ENCODE data around the gene FGF9. TPM values are rescaled to one million over a fixed set of nuclear protein-coding genes. Genes with fewer than 3 reads are reported as not detected.

The FGF9 gene
- total RNA-seq, 2 experiments from 2014 or later: 0.19 TPM; not detected in 1

- Mint-ChIP-seq H3K4me3 (no peak overlapping the region), H3K4me1 (no peaks in the 10 kb centered on the region), H3K9me3 (ENCODE audit: low read depth) (no peaks in the 10 kb centered on the region), H3K36me3 (ENCODE audit: low read depth) (no peaks in the 10 kb centered on the region), H3K27ac (no peak overlapping the region), H3K27me3 (peaks cover 21% of the 10 kb centered on the region)
- intact Hi-C loops (cut with DNase I, micrococcal nuclease): no loop called here
- POLR2A ChIA-PET: no interaction called here
- CTCF ChIA-PET: no interaction called here
- ATAC-seq: no peak
- no peak for DNase-seq
These were observed 46.9 kb downstream of the FGF9 start for GRCh38 chr13:21717817-21718216.

GRCh38 chr13:21719463-21719862 lies 48.6 kb downstream of the FGF9 start:
- no peak overlapping the region for H3K27ac Mint-ChIP-seq
- H3K4me3 Mint-ChIP-seq: no peak overlapping the region
- intact Hi-C loops (cut with DNase I, micrococcal nuclease): no loop called here
- ChIA-PET CTCF (interaction anchor here (0.7 kb wide), 2 partner anchors 254 to 618 kb away, joined by 3 read pairs; no protein-coding TSS in a partner anchor), POLR2A (no interaction called here)
- peaks cover 24% of the 10 kb centered on the region for H3K27me3 Mint-ChIP-seq
- DNase-seq (no peak), ATAC-seq (no peak)
- no peaks in the 10 kb centered on the region for H3K4me1 Mint-ChIP-seq
- no peaks in the 10 kb centered on the region for H3K36me3 Mint-ChIP-seq (ENCODE audit: low read depth)
- H3K9me3 Mint-ChIP-seq (ENCODE audit: low read depth): no peaks in the 10 kb centered on the region

- intact Hi-C loops (cut with DNase I, micrococcal nuclease): no loop called here
- DNase-seq (no peak), ATAC-seq (no peak)
- Mint-ChIP-seq H3K9me3 (ENCODE audit: low read depth) (peaks cover 2% of the 10 kb centered on the region), H3K4me3 (no peak overlapping the region), H3K27me3 (peaks cover 13% of the 10 kb centered on the region), H3K4me1 (no peaks in the 10 kb centered on the region), H3K36me3 (ENCODE audit: low read depth) (peaks cover 2% of the 10 kb centered on the region), H3K27ac (no peak overlapping the region)
- CTCF ChIA-PET: interaction anchor here (0.5 kb wide), 1 partner anchor 232 kb away, joined by 3 read pairs; no protein-coding TSS in a partner anchor
- POLR2A ChIA-PET: no interaction called here
These were observed 53.1 kb downstream of the FGF9 start for GRCh38 chr13:21723807-21724505.

DNA sequence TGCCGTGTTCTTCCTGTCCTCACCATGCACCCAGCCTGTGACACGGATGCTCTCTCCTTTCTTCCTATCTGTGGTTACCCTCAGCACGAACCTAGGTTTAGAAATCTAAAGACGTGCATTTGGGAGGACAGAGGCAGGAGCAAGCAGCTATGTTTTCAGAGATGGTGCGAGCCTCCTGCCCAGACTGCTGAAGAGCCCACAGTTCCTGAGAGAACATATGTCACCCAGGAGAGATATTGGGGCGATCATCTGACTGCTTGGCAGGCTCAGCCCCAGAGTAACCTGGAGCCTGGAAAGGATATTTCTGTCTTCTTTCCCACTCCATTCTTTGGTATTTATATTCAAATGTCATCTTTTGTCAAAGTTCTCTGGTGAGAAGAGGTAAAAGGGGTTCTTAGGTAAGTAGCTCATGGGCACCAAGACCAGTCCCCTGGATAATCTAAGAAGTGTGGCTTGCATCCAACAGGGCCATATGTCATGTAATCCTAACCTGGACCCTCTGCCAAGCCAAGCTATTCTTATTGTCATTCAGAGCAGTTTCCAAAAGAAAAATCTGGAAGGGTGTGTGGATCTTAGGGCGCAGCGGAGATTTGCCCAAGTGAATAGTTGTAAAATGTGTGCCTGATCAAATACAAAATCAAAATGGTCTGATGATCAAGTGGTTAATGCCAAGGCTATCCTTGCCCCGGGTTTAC lies 59.5 kb downstream of the FGF9 start:
- H3K27ac Mint-ChIP-seq: no peak overlapping the region
- POLR2A ChIA-PET: no interaction called here

GRCh38 chr13:21733475-21734263 lies 62.8 kb downstream of the FGF9 start:
- H3K27ac Mint-ChIP-seq: no peak overlapping the region
- peaks cover 7% of the 10 kb centered on the region for H3K27me3 Mint-ChIP-seq
- ChIA-PET CTCF (interaction anchor here (1.2 kb wide), 1 partner anchor 95 kb away, joined by 3 read pairs; no protein-coding TSS in a partner anchor), POLR2A (no interaction called here)
- H3K4me3 Mint-ChIP-seq: no peak overlapping the region
- no peaks in the 10 kb centered on the region for H3K36me3 Mint-ChIP-seq (ENCODE audit: low read depth)
- ATAC-seq (no peak), DNase-seq (no peak)
- no peaks in the 10 kb centered on the region for H3K9me3 Mint-ChIP-seq (ENCODE audit: low read depth)
- intact Hi-C loops (cut with DNase I, micrococcal nuclease): no loop called here
- no peaks in the 10 kb centered on the region for H3K4me1 Mint-ChIP-seq

More for the DNA sequence above, 59.5 kb downstream of the FGF9 start:
- ATAC-seq (no peak), DNase-seq (no peak)
- Mint-ChIP-seq H3K27me3 (no peaks in the 10 kb centered on the region), H3K4me1 (no peaks in the 10 kb centered on the region), H3K4me3 (no peak overlapping the region), H3K9me3 (ENCODE audit: low read depth) (peaks cover 2% of the 10 kb centered on the region), H3K36me3 (ENCODE audit: low read depth) (peaks cover 2% of the 10 kb centered on the region)
- CTCF ChIA-PET: no interaction called here
- intact Hi-C loops (cut with DNase I, micrococcal nuclease): no loop called here

GRCh38 chr13:21734961-21735360 lies 64.1 kb downstream of the FGF9 start:
- Mint-ChIP-seq H3K36me3 (ENCODE audit: low read depth) (no peaks in the 10 kb centered on the region), H3K27me3 (peaks cover 11% of the 10 kb centered on the region), H3K4me3 (no peak overlapping the region), H3K27ac (no peak overlapping the region), H3K4me1 (no peaks in the 10 kb centered on the region), H3K9me3 (ENCODE audit: low read depth) (no peaks in the 10 kb centered on the region)
- intact Hi-C loops (cut with DNase I, micrococcal nuclease): no loop called here
- DNase-seq: no peak
- ChIA-PET POLR2A (no interaction called here), CTCF (no interaction called here)
- ATAC-seq: no peak

GRCh38 chr13:21735701-21736401 lies 65.0 kb downstream of the FGF9 start:
- Mint-ChIP-seq H3K36me3 (ENCODE audit: low read depth) (no peaks in the 10 kb centered on the region), H3K9me3 (ENCODE audit: low read depth) (no peaks in the 10 kb centered on the region), H3K4me1 (no peaks in the 10 kb centered on the region), H3K27ac (no peak overlapping the region), H3K4me3 (no peak overlapping the region), H3K27me3 (peaks cover 11% of the 10 kb centered on the region)
- intact Hi-C loops (cut with DNase I, micrococcal nuclease): no loop called here
- ChIA-PET POLR2A (no interaction called here), CTCF (interaction anchor here (1.2 kb wide), 1 partner anchor 98 kb away, joined by 5 read pairs; no protein-coding TSS in a partner anchor)
- ATAC-seq (no peak), DNase-seq (no peak)

DNA sequence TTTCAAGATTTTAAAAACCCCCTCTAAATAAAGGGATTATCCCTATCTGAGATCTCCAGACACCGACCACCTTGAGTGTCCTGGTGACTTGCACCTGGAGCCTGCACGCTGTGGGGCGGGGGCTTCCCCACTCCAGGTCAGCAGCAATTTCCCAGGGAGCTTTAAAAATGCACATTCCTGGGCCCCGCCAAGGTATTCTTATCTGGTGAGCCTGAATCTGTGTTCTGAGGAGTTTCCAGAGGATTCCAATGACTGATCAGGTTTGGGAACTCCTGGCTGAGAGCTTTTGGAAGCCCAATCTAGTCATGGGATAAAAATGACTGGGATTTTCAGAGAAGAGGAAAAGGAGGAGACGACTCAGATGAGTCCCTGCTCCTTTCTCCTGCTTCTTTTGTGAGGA lies 66.1 kb downstream of the FGF9 start:
- H3K27ac Mint-ChIP-seq: no peak overlapping the region
- ChIA-PET CTCF (interaction anchor here (1.2 kb wide), 1 partner anchor 99 kb away, joined by 5 read pairs; no protein-coding TSS in a partner anchor), POLR2A (no interaction called here)
- ATAC-seq (no peak), DNase-seq (no peak)
- no peak overlapping the region for H3K4me3 Mint-ChIP-seq
- H3K27me3 Mint-ChIP-seq: peaks cover 11% of the 10 kb centered on the region
- H3K4me1 Mint-ChIP-seq: no peaks in the 10 kb centered on the region
- intact Hi-C loops (cut with DNase I, micrococcal nuclease): no loop called here
- H3K9me3 Mint-ChIP-seq (ENCODE audit: low read depth): no peaks in the 10 kb centered on the region
- no peaks in the 10 kb centered on the region for H3K36me3 Mint-ChIP-seq (ENCODE audit: low read depth)

GRCh38 chr13:21738630-21739029 lies 67.8 kb downstream of the FGF9 start:
- no peaks in the 10 kb centered on the region for H3K4me1 Mint-ChIP-seq
- POLR2A ChIA-PET: no interaction called here
- DNase-seq (no peak), ATAC-seq (no peak)
- H3K27me3 Mint-ChIP-seq: peaks cover 11% of the 10 kb centered on the region
- CTCF ChIA-PET: no interaction called here
- no peak overlapping the region for H3K27ac Mint-ChIP-seq
- no peaks in the 10 kb centered on the region for H3K9me3 Mint-ChIP-seq (ENCODE audit: low read depth)
- intact Hi-C loops (cut with DNase I, micrococcal nuclease): no loop called here
- no peaks in the 10 kb centered on the region for H3K36me3 Mint-ChIP-seq (ENCODE audit: low read depth)
- H3K4me3 Mint-ChIP-seq: no peak overlapping the region

GRCh38 chr13:21739771-21740170 lies 68.9 kb downstream of the FGF9 start:
- ATAC-seq (no peak), DNase-seq (no peak)
- POLR2A ChIA-PET: no interaction called here
- Mint-ChIP-seq H3K9me3 (ENCODE audit: low read depth) (no peaks in the 10 kb centered on the region), H3K27ac (no peak overlapping the region), H3K4me1 (no peaks in the 10 kb centered on the region), H3K4me3 (no peak overlapping the region), H3K27me3 (peaks cover 11% of the 10 kb centered on the region), H3K36me3 (ENCODE audit: low read depth) (no peaks in the 10 kb centered on the region)
- CTCF ChIA-PET: no interaction called here
- intact Hi-C loops (cut with DNase I, micrococcal nuclease): no loop called here

- no peak for DNase-seq
- ChIA-PET CTCF (no interaction called here), POLR2A (no interaction called here)
- no peak for ATAC-seq
- intact Hi-C loops (cut with DNase I, micrococcal nuclease): no loop called here
- Mint-ChIP-seq H3K36me3 (ENCODE audit: low read depth) (no peaks in the 10 kb centered on the region), H3K27me3 (peaks cover 9% of the 10 kb centered on the region), H3K27ac (no peak overlapping the region), H3K9me3 (ENCODE audit: low read depth) (no peaks in the 10 kb centered on the region), H3K4me1 (no peaks in the 10 kb centered on the region), H3K4me3 (no peak overlapping the region)
These were observed 70.6 kb downstream of the FGF9 start for GRCh38 chr13:21741396-21741979.

All from activated CD4-positive, alpha-beta T cell treated with anti-CD3 and anti-CD28 coated beads for 36 hours (primary cell).